NCI-H1092 (cell line): ENCODE measurements around the gene SEMA3E.

Experiments used
- DNase-seq: peaks from one replicate; lab custom pipeline; 2025; lab: John Stamatoyannopoulos, UW

The SEMA3E gene

DNA sequence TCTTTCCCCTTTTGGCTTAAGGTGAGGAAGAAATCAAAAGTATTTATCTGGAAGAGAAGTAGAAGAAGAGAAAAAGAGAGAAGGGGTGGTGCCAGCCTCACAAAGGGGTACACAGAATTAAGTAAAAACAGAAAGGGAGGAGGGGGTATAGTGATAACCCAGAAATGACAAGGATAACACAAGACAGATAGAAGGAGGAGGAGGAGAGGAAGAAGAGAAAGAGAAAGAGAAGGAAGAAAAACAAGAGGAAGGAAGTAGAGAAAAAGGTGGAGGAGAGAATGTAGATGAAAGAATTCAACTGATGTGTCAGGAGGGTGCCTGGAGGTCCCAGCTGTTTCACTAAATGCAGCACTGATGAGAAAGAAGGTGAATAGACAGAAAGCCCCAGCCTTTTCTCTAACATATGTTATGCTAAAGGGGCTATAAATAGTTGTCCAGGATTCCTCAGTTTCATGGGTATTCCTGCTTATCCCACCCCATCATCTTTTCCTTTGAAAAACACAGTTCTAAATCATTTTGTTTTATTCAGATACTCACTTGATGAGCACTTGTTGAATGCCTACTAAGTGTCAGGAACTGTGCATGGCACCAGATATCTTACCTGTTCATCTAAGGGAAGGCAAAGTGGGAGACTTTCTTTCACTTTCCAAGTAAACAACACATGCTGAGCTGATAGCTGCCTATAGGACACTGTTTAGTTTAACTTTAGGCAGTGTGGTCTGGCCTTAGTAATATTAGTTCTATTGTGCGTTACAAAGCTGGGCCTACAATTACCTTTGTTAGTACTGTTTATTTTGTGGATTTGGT lies 8.0 kb downstream of the SEMA3E start:
- no peak for DNase-seq

DNA sequence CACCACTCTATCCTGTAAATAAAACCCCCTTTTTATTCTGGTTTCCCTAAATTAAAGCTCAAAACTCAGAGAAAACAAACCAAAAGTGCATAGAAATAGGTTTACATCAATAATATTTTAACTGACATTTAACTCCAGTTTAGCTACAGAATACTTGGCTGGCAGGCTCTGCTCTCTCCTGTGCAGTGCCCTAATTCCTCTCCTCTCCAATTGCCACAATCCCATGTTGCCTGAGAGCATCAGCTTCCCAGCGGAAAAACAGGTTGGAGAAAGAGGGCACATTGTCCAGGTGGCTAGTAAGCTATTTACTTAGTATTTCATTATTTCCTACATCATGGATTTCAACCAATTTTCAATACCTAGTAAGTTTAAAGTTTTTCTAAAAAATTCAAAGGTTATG lies 8.7 kb downstream of the SEMA3E start:
- DNase-seq: no peak

DNA sequence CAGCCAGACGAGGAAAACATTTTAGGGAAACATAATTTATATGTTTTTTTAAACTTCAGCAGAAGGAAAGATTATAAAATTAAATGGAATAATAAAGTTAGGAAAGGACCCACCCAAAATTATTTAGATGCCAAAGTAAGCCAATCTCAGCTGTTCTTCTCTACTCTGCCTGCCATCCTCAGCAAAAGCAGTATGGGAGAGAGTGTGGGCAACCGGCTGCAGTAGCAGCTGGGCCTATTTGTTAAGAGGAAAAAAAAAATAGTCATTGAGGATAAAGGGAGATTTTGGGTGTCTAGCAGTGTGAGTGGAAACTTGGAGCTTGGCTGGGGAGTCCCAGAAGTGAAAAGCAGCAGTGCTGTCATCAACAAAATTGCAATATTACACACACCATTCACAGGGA lies 15.4 kb downstream of the SEMA3E start:
- DNase-seq: no peak

DNA sequence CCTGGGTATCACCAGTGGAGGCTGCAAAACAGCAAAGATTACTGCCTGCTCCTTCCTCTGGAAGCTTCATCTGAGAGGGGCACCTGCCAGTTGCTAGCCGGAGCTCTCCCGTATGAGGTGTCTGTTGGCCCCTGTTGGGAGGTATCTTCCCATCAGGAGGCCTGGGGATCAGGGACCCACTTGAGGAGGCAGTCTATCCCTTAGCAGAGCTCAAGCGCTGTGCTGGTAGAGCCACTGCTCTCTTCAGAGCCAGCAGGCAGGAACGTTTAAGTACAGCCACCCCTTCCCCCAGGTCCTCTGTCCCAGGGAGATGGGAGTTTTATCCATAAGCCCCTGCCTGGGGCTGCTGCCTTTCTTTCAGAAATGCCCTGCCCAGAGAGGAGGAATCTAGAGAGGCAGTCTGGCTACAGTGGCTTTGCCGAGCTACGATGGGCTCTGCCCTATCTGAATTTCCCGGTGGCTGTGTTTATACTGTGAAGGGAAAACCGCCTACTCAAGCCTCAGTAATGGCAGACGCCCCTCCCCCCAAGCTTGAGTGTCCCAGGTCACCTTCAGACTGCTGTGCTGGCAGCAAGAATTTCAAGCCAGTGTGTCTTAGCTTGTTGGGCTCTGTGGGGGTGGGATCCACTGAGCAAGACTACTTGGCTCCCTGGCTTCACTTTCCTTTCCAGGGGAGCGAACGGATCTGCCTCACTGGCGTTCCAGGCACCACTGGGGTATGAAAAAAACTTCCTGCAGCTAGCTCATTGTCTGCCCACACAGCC lies 19.6 kb downstream of the SEMA3E start:
- DNase-seq: no peak

DNA sequence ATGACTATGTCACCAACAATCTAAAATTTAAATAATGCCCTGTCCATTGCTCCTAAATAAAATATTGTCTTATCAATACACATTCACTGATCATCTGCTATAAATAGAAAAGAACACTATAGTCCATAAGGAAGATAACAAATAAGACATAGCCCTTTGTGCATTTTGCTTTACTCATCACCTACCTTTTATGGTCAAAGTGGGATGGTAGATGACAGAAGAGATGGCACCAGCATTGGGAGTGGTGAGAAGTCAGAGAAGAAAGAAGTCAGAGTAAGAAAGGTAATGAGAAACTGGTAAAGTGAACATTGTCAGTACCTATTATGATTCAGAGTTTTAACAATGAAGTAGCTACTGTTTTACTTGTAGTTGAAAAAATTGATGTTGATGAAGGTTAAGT lies 31.1 kb downstream of the SEMA3E start:
- DNase-seq: no peak

DNA sequence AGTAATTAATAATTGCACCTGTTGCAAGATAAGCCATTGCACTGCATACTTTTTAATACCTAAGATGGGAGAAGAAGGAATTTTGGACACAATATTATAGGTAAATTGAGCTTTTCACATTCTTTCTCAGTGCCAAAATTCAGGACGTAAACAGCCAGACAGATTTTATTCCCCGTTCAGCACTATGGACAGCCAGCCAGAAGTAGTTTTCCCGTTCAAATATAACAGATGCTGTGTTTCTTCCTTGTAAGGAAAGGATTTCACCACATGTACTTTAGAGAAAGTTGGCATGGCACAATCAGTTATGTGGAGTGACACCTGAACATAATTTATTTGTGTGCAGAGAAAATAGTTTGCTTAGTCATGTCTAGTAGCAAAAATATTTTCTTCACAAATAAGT lies 34.8 kb downstream of the SEMA3E start:
- no peak for DNase-seq

DNA sequence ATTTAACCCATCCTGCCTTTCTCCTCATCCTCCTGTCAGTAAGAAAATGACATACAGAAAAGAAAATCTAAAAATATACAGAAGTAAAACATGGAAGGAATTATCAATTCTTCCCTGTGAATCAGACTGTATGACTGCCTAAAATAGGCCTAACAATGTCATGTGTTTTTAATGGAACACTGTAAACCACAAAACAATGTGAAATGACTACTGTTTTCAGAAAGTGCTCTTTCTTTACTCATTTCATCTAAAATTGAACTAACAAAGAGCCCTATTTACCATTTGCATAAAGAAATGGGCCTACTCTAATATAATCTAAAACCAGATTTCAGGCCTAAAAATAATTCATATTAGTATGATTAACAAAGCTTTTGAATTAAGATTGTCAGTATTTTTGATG lies 35.7 kb downstream of the SEMA3E start:
- DNase-seq: no peak

DNA sequence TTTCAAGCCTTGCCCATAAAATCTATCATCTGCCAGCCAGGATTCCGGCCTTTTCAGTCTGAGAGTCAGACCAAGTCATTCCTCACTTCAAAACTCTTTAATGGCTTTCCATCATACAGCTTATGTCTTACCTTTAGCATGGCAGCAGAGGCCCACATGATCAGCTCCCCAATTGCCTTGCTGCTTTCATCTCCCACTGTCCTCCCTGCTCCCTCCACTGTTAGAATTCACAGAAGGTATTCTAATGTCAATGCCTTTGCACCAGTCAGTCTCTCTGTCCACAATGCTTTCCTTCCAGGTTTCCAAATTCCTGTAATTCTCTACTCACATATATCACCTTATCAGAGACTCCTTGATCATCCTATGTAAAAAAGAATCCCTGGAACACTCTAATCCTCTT lies 37.2 kb downstream of the SEMA3E start:
- no peak for DNase-seq

DNA sequence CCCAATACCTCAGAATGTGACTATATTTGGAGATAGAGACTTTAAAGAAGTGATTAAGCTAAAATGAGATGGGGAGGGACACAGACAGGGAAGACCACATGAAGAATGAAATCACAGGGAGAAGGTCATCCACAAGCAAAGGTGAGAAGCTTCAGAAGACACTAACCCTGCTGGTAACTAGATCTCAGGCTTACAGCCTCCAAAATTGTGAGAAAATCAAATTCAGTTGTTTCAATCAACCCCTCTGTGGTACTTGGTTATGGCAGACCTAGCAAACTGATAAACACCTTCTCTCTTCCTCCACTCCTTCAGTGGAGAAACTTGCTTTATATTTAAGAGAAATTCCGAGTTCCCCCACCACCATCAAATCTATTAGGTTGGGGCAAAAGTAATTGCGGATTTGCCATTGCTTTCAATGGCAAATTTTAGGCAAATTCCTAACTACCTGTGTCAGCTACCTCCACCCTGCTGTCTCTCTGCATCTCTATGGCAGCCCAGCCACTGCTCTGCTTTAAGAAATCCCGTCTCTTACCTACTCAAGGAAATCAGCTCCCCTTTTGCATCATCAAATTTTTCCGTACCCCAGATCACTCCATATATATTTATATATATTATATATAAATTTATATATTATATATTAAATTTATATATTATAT lies 38.2 kb downstream of the SEMA3E start:
- no peak for DNase-seq

DNA sequence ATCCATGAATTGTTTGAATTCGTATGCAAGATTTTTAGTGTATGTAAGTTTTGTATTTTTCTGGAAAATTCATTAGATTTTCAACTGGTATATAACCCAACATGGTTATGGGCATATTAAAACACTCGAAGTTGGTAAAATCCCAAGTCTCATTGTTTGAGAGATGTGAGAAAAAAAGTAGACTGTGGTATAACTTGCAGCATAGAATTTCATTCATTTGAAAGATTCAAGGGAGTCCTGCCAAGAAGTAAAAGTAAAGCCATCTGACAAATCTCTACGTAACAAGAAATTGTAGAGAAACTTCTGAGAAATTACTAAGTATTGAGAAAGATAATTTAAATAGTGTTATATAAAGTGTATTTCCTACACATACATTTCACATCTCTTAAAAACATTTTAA lies 40.2 kb downstream of the SEMA3E start:
- no peak for DNase-seq

DNA sequence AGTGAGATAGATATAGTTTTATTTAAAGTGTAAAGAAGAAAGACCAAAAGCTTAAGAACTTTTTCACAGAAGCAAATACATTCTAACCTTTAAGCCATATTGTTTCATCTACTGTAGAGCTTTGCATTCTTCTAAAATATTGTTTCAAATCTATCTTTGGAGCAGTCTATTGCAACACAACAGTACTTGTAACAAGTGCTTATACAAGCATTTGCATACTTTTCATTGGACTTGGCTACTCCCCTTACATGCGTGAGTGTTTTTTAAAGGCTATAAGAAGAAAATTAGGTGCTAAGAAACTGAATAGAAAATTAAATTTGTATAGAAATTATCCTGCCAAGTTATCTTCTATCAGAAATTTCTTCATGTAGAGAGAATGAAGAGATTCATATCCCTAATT lies 45.3 kb downstream of the SEMA3E start:
- DNase-seq: no peak

DNA sequence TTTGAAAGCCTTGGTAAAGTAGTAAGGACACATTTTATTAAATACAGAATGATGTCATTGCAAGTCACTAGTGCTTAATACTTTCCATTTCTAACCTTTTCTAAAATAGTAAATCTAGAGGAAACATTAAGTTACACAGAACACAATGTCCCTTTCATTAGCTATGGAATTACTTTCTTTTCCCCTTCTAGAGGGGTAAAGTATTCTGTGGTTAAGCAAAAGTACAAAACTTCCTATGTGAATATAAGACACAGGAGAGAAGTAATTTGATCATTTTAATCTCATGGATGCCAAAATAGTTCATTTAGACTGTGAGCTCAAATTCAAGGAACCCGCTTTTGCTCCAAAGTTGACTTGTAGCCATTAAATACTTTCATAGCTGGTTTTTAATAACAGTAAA lies 49.8 kb downstream of the SEMA3E start:
- no peak for DNase-seq

DNA sequence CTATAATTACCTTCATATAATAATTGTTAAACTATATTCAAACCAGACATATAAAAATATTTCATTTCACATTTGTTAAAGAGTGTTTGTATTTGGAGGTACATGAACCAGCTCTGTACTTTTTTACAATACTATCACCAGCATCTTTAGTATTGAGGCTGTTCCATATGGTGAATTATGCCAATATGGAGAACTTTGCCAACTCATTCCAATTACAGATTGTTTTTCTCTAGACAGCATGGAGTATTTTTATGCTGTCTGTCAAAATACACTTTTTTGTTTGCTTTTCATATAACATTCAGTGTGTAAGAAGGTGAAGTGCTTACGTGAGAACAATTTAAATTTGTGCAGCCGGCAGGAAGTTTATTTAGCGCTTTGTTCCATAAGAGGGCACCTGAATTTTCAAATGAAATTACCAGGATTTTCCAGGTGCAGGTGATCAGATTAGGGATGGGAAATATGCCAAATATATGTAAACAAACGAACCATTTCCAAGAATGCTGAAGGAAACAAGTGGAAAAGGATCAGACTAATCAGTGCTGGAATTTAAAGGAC lies 54.9 kb downstream of the SEMA3E start:
- DNase-seq: peak; percentile 23

DNA sequence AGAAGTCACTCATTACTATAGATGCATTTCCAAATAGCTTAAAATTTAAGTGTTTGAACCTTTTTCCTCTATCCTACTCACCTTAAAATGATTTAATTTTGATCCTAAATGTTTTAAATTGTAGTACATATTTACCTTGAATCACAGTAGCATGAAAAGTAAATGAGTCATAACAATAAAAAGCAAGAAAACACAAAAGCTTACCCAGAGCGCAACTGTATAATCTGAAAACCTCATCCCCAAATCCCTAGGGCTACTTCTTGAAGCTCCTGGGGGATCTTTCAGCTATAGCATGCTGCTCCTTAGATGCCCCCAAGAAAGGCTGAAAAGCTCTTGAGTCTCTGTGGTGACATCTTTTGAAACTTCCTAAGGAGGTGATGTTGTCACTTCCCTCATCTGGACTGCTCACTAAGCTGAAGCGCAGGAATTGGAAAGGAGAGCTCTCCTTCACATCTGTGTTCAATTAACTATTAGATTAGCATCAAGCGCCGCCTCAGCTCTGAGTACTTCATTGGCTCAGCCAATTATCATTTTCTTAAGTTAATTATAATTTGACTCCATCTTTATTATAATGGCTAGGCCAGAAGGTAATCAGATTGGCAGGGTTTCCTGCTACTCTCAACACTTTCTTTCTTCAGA lies 60.2 kb downstream of the SEMA3E start:
- DNase-seq: no peak

DNA sequence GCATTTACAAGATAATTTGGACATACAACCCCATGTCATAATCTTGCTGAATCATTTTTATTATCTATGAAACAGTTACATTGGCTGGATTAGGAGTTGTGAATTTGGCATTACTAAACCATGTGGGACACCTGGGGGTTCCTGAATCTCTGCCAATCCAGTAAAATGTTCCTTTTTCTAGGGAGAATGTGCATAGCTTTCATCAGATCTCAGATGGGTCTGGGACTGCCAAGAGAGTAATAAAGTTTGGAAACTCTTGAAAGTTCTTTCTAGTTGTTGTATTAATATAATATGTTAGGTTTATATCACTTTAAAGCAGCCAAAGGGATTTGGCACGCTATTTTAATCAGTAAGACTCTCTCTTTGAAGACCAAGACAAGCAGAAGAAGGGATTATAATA lies 62.7 kb downstream of the SEMA3E start:
- no peak for DNase-seq

DNA sequence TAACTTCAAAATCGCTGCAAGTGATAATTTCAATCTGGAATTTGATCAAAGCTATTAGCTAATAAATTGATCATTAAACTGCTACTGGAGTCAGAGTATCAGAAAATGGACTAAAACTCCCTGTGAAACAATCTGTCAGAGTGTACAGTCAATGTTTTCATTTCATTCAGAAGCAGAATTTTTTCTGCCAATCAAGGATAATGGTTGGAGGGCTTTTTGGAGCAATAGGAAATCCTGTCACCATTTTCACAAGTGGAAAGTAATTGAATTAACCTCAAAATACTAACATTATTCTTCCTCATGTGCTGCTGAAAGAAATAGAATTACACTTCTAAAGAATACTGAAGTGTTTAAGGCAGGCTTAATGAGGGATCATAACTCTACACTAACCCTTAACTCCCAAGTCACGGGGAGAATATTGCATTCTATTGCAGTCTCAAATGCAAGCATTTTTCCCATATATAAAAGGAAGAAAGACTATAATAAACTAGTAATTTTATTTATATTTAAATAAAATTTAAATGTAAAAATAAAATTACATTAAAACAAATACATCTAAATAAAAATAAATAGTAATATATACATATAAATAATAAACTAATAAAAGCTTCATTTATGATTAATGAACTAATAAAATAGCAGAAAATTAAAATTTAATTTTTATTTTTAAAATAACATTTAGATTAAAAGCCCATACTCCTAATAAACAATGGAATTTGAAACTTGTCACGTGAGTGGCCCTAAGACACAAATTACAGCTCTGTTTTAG lies 67.1 kb downstream of the SEMA3E start:
- no peak for DNase-seq

DNA sequence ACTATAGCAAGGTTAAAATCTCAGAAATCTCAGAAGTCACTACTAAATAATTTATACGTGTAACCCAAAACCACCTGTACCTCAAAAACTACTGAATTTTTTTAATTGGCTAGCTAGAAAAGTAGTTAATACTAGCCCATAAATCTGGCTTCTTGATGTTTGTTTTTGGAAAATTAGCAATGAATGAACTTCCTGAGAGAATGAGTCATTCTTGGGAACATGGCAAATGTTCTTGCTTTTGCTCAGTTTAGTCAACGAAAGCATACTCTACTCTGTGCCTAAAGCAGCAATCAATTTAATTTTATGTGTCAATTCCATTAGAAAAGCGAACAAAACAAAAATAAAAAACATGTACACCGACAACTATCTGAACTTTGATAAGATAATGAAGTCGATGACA lies 69.2 kb downstream of the SEMA3E start:
- no peak for DNase-seq

DNA sequence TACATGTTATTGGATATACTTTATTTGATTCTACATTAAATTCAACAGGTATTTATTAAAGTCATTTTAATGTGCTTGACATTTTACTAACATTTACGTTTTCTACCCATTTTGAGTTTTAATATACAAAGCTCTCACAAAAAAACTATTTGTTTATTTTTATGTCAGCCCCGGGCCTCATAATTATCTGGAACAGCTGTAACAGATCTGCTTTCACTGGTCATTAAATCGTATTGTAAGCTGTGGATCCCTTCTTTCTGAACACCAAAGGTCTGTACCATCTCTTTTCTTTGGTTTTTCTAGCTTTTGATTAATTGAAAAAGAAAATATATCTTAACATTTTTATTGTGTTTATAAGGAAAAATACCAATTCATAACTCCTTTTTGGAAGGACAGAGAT lies 73.5 kb downstream of the SEMA3E start:
- no peak for DNase-seq

DNA sequence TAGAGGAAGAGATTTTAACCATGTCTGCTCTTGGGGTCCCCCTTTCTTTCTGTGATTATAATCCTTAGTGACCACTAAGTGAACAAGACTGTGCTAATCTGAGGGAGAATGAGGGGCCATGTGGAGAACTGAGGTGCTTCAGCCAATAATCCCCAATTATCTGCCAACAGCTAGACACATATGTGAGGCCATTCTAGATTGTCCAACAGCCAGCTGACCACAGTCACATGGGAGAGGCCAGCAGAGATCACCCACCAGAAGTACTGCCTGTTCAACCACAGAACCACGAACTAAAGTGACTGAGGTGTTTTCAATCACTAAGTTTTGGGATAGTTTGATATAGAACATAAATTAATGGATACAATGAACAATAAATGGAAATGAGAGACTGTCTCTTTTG lies 74.3 kb downstream of the SEMA3E start:
- no peak for DNase-seq

DNA sequence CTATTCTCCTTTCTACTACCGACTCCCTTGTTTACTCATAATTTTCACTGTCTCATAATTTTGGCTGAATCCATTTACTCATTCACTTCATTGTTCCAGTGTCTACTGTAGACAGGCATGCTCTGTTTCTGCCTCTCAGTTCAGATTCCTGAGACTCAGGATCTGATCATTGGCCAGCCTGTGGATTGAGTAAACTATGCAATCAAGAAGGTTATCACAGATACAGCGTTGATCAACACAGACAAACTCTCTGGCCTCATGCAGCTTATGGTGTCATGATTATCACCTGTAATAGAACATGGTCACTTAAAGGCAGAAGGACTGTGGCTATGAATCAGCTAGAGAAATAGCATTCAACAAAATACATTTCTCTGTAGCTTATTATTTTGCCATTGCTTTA lies 86.0 kb downstream of the SEMA3E start:
- no peak for DNase-seq

DNA sequence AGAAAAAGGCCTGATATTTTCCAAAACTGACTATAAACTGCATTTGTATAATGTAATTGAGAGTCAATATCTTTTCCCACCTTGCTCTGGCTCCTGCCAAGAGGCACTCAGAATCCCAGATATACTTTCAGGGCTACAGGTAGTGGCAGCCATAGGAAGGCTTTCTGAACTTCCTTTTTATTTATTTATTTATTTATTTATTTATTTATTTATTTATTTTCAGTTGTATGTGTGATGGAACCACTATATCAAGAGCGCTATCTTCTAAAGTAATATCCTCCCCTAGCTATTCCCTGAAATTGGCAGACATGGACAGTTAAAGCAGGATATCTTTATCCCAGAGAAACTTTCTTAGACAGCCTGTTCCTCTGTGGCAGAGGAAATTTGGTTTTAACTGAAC lies 86.7 kb downstream of the SEMA3E start:
- no peak for DNase-seq

DNA sequence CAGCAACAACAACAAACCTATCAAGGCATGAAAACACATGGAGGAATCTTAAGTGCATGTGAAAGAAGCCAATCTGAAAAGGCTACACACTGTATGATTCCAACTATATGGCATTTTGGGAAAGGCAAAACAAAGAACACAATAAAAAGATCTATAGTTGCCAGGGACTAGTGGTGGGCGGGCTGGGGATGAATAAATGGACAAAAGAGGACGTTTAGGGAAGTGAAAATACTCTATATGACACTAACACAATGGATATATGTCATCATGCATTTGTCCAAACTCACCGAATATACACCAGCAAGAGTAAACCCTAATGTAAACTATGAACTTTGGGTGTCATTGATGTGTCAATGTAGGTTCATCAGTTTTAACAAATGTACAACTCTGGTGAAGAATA lies 89.1 kb downstream of the SEMA3E start:
- no peak for DNase-seq
